Bronchial epithelial cell (primary cell): ENCODE measurements around the gene FBXW5. TPM values are rescaled to one million over a fixed set of nuclear protein-coding genes. Genes with fewer than 3 reads are reported as not detected.

ENCODE experiments used
- DNase-seq: peaks from one replicate; pipeline ENCODE4 v3.0.0-alpha.2; 2010; ENCODE audit warnings: low read depth
- FAIRE-seq: peaks from 2 replicates; lab custom pipeline; 2011; peaks lifted over from hg19 to GRCh38; lab: Jason Lieb, UNC
- H3K27me3 ChIP-seq: 2 replicates; pipeline ENCODE4 v1.5.1; 2011; ENCODE audit warnings: low read length; ENCODE audit not compliant: control insufficient read depth, insufficient read depth
- H3K36me3 ChIP-seq: 2 replicates; pipeline ENCODE4 v1.5.1; 2011; ENCODE audit warnings: low read length; ENCODE audit not compliant: control insufficient read depth, insufficient read depth
- H3K4me3 ChIP-seq: 2 replicates; pipeline ENCODE4 v1.5.1; 2011; ENCODE audit warnings: mild to moderate bottlenecking, low read depth, low read length, control low read depth
- CTCF ChIP-seq: IDR thresholded peaks from 2 replicates; pipeline ENCODE4 v1.5.1; 2011; ENCODE audit warnings: mild to moderate bottlenecking, moderate library complexity, low read length, control low read depth, inconsistent platforms; ENCODE audit not compliant: insufficient read depth, severe bottlenecking
- total RNA-seq: library from RNA; depleted of rRNA; stranded (reverse); fragments of >200 nt; gene quantifications from 2 replicates; pipeline ENCODE4 v1.2.1, GENCODE V29; 2014

Gene FBXW5
- total RNA-seq, 1 donor from 2014 or later: 162 TPM

GRCh38 chr9:136931611-136932130, 12.9 kb downstream of the FBXW5 start:
- no peak for FAIRE-seq
- H3K27me3 ChIP-seq: no peaks in the 10 kb centered on the region
- no peak overlapping the region for H3K4me3 ChIP-seq
- peak; percentile 17 for DNase-seq
- TF ChIP-seq CTCF: no peak
- peaks cover 1% of the 10 kb centered on the region for H3K36me3 ChIP-seq

- DNase-seq (no peak), FAIRE-seq (no peak)
- no peaks in the 10 kb centered on the region for H3K27me3 ChIP-seq
- H3K36me3 ChIP-seq: peaks cover 6% of the 10 kb centered on the region
- no peak for TF ChIP-seq CTCF
- H3K4me3 ChIP-seq: no peak overlapping the region
These were observed 14.5 kb downstream of the FBXW5 start for GRCh38 chr9:136930014-136930413.

- TF ChIP-seq CTCF: no peak
- DNase-seq (no peak), FAIRE-seq (no peak)
- no peak overlapping the region for H3K4me3 ChIP-seq
- H3K27me3 ChIP-seq: no peaks in the 10 kb centered on the region
- H3K36me3 ChIP-seq: peaks cover 9% of the 10 kb centered on the region
These were observed 15.9 kb downstream of the FBXW5 start for GRCh38 chr9:136928591-136928990.

- no peaks in the 10 kb centered on the region for H3K27me3 ChIP-seq
- DNase-seq: no peak
- TF ChIP-seq CTCF: no peak
- peaks cover 9% of the 10 kb centered on the region for H3K36me3 ChIP-seq
- H3K4me3 ChIP-seq: no peak overlapping the region
- FAIRE-seq: no peak
These were observed 16.9 kb downstream of the FBXW5 start for GRCh38 chr9:136927343-136928271.

GRCh38 chr9:136926749-136927148, 17.8 kb downstream of the FBXW5 start:
- TF ChIP-seq CTCF: no peak
- no peak for FAIRE-seq
- no peaks in the 10 kb centered on the region for H3K27me3 ChIP-seq
- peaks cover 10% of the 10 kb centered on the region for H3K36me3 ChIP-seq
- no peak overlapping the region for H3K4me3 ChIP-seq
- DNase-seq: no peak
